OCI-LY3 (cell line): Measurements from ENCODE around the gene PPIP5K2.

Experiments used
- H2AFZ ChIP-seq: fragments of 200-600, 300-600 bp; shearing (Covaris generic); 2 replicates; pipeline ENCODE4 v1.6.0; 2014; ENCODE audit warnings: antibody characterized with exemption, low read depth, low read length
- H3K27ac ChIP-seq: fragments of 200-600, 300-600 bp; sonication (generic); 2 replicates; pipeline ENCODE4 v1.5.1; 2014; ENCODE audit warnings: mild to moderate bottlenecking, low read length, moderate library complexity, mixed read lengths
- H3K27me3 ChIP-seq: fragments of 200-600, 300-600 bp; sonication (generic); 2 replicates; pipeline ENCODE4 v1.6.1; 2014; ENCODE audit warnings: low read depth, low read length, mixed read lengths
- H3K36me3 ChIP-seq: fragments of 200-600, 300-600 bp; sonication (generic); replicated peaks from 2 replicates; pipeline ENCODE3; 2014; ENCODE audit warnings: low read depth, low read length, mixed read lengths
- H3K4me1 ChIP-seq: fragments of 300-600, 200-600 bp; sonication (generic); 2 replicates; pipeline ENCODE4 v1.6.1; 2014; ENCODE audit warnings: low read length, mixed read lengths
- H3K4me2 ChIP-seq: fragments of 200-600, 300-600 bp; sonication (generic); 2 replicates; pipeline ENCODE4 v1.6.1; 2014; ENCODE audit warnings: low read length, mixed read lengths
- H3K4me3 ChIP-seq: fragments of 300-600, 200-600 bp; sonication (generic); 2 replicates; pipeline ENCODE4 v1.5.1; 2014; ENCODE audit warnings: antibody characterized with exemption, mild to moderate bottlenecking, low read length, moderate library complexity
- H3K79me2 ChIP-seq: fragments of 300-600, 200-600 bp; shearing (Covaris generic); 2 replicates; pipeline ENCODE4 v1.6.1; 2014; ENCODE audit warnings: mild to moderate bottlenecking, low read length, mixed read lengths
- H3K9ac ChIP-seq: fragments of 300-600, 200-600 bp; shearing (Covaris generic); 2 replicates; pipeline ENCODE4 v1.6.0; 2014; ENCODE audit warnings: mild to moderate bottlenecking, low read length, moderate library complexity
- H3K9me3 ChIP-seq: fragments of 200-600, 300-600 bp; shearing (Covaris generic); 2 replicates; pipeline ENCODE4 v1.6.1; 2014; ENCODE audit warnings: low read length, mixed read lengths; ENCODE audit not compliant: insufficient read depth
- H4K20me1 ChIP-seq: fragments of 200-600, 300-600 bp; sonication (generic); 2 replicates; pipeline ENCODE4 v1.6.1; 2016; ENCODE audit warnings: low read length, mixed read lengths; ENCODE audit not compliant: insufficient read depth
- CTCF ChIP-seq: fragments of 200-600, 300-600 bp; sonication (generic); IDR thresholded peaks from 2 replicates; pipeline ENCODE4 v1.5.1; 2014; ENCODE audit warnings: antibody characterized with exemption, low read length, low read depth
- EZH2phosphoT487 ChIP-seq: fragments of 200-600 bp; shearing (Covaris generic); IDR thresholded peaks from 2 replicates; pipeline ENCODE4 v1.6.1; 2018; ENCODE audit warnings: antibody characterized with exemption, mixed run types, low read depth

Gene PPIP5K2

GRCh38 chr5:103223031-103223955 is 103.2 kb downstream of the PPIP5K2 start:
- Histone ChIP-seq H3K9ac (no peak overlapping the region), H3K36me3 (no peaks in the 10 kb centered on the region), H3K9me3 (no peaks in the 10 kb centered on the region), H3K4me1 (peaks cover 6% of the 10 kb centered on the region; the same call in 1 of the 2 replicates), H3K27me3 (no peaks in the 10 kb centered on the region), H3K4me2 (no peak overlapping the region), H4K20me1 (no peaks in the 10 kb centered on the region), H3K79me2 (no peaks in the 10 kb centered on the region), H2AFZ (no peak overlapping the region), H3K27ac (no peak overlapping the region), H3K4me3 (no peak overlapping the region)
- TF ChIP-seq EZH2phosphoT487 (no peak), CTCF (no peak)

- Histone ChIP-seq H3K4me1 (peaks cover 12% of the 10 kb centered on the region), H4K20me1 (no peaks in the 10 kb centered on the region), H2AFZ (peak overlapping the region; percentile 46; the same call in 1 of the 2 replicates), H3K4me2 (peak overlapping the region; percentile 72), H3K27ac (no peak overlapping the region), H3K27me3 (no peaks in the 10 kb centered on the region), H3K4me3 (peak overlapping the region; percentile 57), H3K79me2 (no peaks in the 10 kb centered on the region), H3K9ac (no peak overlapping the region), H3K9me3 (no peaks in the 10 kb centered on the region), H3K36me3 (no peaks in the 10 kb centered on the region)
- peak; percentile 63 for TF ChIP-seq CTCF
- no peak for TF ChIP-seq EZH2phosphoT487
Measured at GRCh38 chr5:103224118-103224893, 104.2 kb downstream of the PPIP5K2 start.

- H3K27ac ChIP-seq: no peak overlapping the region
- TF ChIP-seq EZH2phosphoT487 (no peak), CTCF (no peak)
- no peak overlapping the region for H2AFZ ChIP-seq
- no peak overlapping the region for H3K4me2 ChIP-seq
- no peaks in the 10 kb centered on the region for H3K79me2 ChIP-seq
- H3K27me3 ChIP-seq: no peaks in the 10 kb centered on the region
- H4K20me1 ChIP-seq: no peaks in the 10 kb centered on the region
- H3K9me3 ChIP-seq: no peaks in the 10 kb centered on the region
- no peaks in the 10 kb centered on the region for H3K36me3 ChIP-seq
- H3K4me1 ChIP-seq: peaks cover 12% of the 10 kb centered on the region
- no peak overlapping the region for H3K4me3 ChIP-seq
- H3K9ac ChIP-seq: no peak overlapping the region
Measured at GRCh38 chr5:103224894-103225246, 104.8 kb downstream of the PPIP5K2 start.

- Histone ChIP-seq H3K9me3 (no peaks in the 10 kb centered on the region), H3K9ac (no peak overlapping the region), H3K4me2 (no peak overlapping the region), H3K36me3 (no peaks in the 10 kb centered on the region), H3K27me3 (no peaks in the 10 kb centered on the region), H3K79me2 (no peaks in the 10 kb centered on the region), H4K20me1 (no peaks in the 10 kb centered on the region), H3K4me3 (no peak overlapping the region), H3K4me1 (peaks cover 18% of the 10 kb centered on the region), H2AFZ (no peak overlapping the region), H3K27ac (no peak overlapping the region)
- TF ChIP-seq CTCF (no peak), EZH2phosphoT487 (no peak)
Measured at GRCh38 chr5:103228061-103228460, 108.0 kb downstream of the PPIP5K2 start.
